GM12878 (cell line): ENCODE data around the gene PDCD2. TPM values are rescaled to one million over a fixed set of nuclear protein-coding genes. Genes with fewer than 3 reads are reported as not detected.
"Not testable (repeated sequence)": the region's sequence is repeated elsewhere in the genome, so short reads cannot be mapped to it uniquely, and the experiment has no call there.

ENCODE experiments used
- ATAC-seq: fragments of 200-7000 bp; cut with Tn5 transposase; 3 replicates; pipeline ENCODE4 v1.9.1; 2020; ENCODE audit warnings: mild to moderate bottlenecking, moderate library complexity
- BruUV-seq: library from RNA; stranded (reverse); fragments of 400-500 nt; replicated peaks from 2 replicates; lab custom pipeline; 2021; lab: Mats Ljungman, UMichigan
- CTCF ChIA-PET: fragments of 300-600 bp; sonication (Branson Sonifier 250); formaldehyde crosslinking; extraction: SDS; loops from one replicate; lab custom pipeline; 2021; ENCODE audit warnings: inconsistent platforms; lab: Yijun Ruan, JAX
- POLR2A ChIA-PET: fragments of 350-600 bp; formaldehyde crosslinking; extraction: SDS; loops from one replicate; lab custom pipeline; 2021; ENCODE audit warnings: inconsistent platforms; lab: Charles Lee
- RAD21 ChIA-PET: fragments of 300-600 bp; sonication (Branson Sonifier 250); formaldehyde crosslinking; loops from one replicate; lab custom pipeline; 2023; ENCODE audit warnings: antibody characterized with exemption; ENCODE audit not compliant: unreplicated experiment; lab: Charles Lee
- SMC1A ChIA-PET: fragments of 300-600 bp; sonication (Branson Sonifier 250); formaldehyde crosslinking; loops from one replicate; lab custom pipeline; 2023; ENCODE audit not compliant: unreplicated experiment, uncharacterized antibody; lab: Charles Lee
- DNase-seq: peaks from one replicate; pipeline ENCODE4 v3.0.0-alpha.2; 2011; ENCODE audit warnings: low read depth, low spot score
- FAIRE-seq: peaks from 3 replicates; lab custom pipeline; 2011; peaks lifted over from hg19 to GRCh38; lab: Jason Lieb, UNC
- H2AFZ ChIP-seq: 2 replicates; pipeline ENCODE4 v1.6.0; 2011; ENCODE audit warnings: low read depth, low read length, control low read depth; ENCODE audit not compliant: control insufficient read depth
- H3K27ac ChIP-seq: 2 replicates; pipeline ENCODE4 v1.5.1; 2011; ENCODE audit warnings: control low read depth; ENCODE audit not compliant: control insufficient read depth, insufficient read depth
- H3K27me3 ChIP-seq, 2 experiments: replicated peaks in 1 of 2; 2 replicates each; pipeline versions ENCODE4 v1.6.0 to v1.6.1; 2011; ENCODE audit warnings: low read length in 1 of 2; ENCODE audit not compliant: control insufficient read depth in 2 of 2, insufficient read depth in 2 of 2
- H3K36me3 ChIP-seq, 2 experiments: 2 replicates each; pipeline ENCODE4 v1.5.1; 2011; ENCODE audit warnings: low read length in 1 of 2; ENCODE audit not compliant: control insufficient read depth in 2 of 2, insufficient read depth in 2 of 2
- H3K4me1 ChIP-seq: 2 replicates; pipeline ENCODE4 v1.6.1; 2011; ENCODE audit warnings: mild to moderate bottlenecking, low read length, moderate library complexity, mixed read lengths; ENCODE audit not compliant: control insufficient read depth, insufficient read depth
- H3K4me2 ChIP-seq: 2 replicates; pipeline ENCODE4 v1.6.0; 2011; ENCODE audit warnings: control low read depth; ENCODE audit not compliant: control insufficient read depth, insufficient read depth
- H3K4me3 ChIP-seq: fragments of 200-600 bp; sonication (generic); 2 replicates; pipeline ENCODE4 v1.5.1; 2016
- H3K79me2 ChIP-seq: 2 replicates; pipeline ENCODE4 v1.6.0; 2011; ENCODE audit warnings: low read length; ENCODE audit not compliant: control insufficient read depth, insufficient read depth
- H3K9ac ChIP-seq: 2 replicates; pipeline ENCODE4 v1.8.0; 2011; ENCODE audit warnings: low read length, control low read depth, mixed read lengths; ENCODE audit not compliant: control insufficient read depth, insufficient read depth
- H3K9me3 ChIP-seq: replicated peaks from 3 replicates; pipeline ENCODE4 v1.5.1; 2011; ENCODE audit warnings: mild to moderate bottlenecking, low read length; ENCODE audit not compliant: control insufficient read depth, insufficient read depth
- H4K20me1 ChIP-seq: 2 replicates; pipeline ENCODE4 v1.6.0; 2011; ENCODE audit not compliant: control insufficient read depth, insufficient read depth
- CBFB ChIP-seq: IDR thresholded peaks from 2 replicates; pipeline ENCODE4 v1.6.1; 2016; ENCODE audit warnings: antibody characterized with exemption, low read depth
- GATAD2B ChIP-seq: fragments of 450-650 bp; conservative IDR thresholded peaks from 2 replicates; pipeline ENCODE4 v1.6.1; 2017; ENCODE audit warnings: low read depth, mild to moderate bottlenecking, moderate library complexity
- RAD21 ChIP-seq: IDR thresholded peaks from 2 replicates; pipeline ENCODE4 v1.6.1; 2011; ENCODE audit warnings: mild to moderate bottlenecking, low read depth, low read length, moderate library complexity; ENCODE audit not compliant: insufficient read depth
- RUNX3 ChIP-seq: IDR thresholded peaks from 2 replicates; pipeline ENCODE4 v1.6.1; 2012; ENCODE audit warnings: low read length, inconsistent platforms
- SMC3 ChIP-seq: IDR thresholded peaks from 2 replicates; pipeline ENCODE4 v1.6.1; 2011; ENCODE audit warnings: low read length, improper control_type of control experiment, borderline replicate concordance
- TCF12 ChIP-seq: IDR thresholded peaks from 2 replicates; pipeline ENCODE4 v1.6.1; 2011; ENCODE audit warnings: low read depth, mild to moderate bottlenecking, low read length
- YY1 ChIP-seq: IDR thresholded peaks from 2 replicates; pipeline ENCODE4 v1.6.1; 2011; ENCODE audit warnings: low read depth, mild to moderate bottlenecking, low read length
- ZNF217 ChIP-seq: fragments of 450-650 bp; IDR thresholded peaks from 2 replicates; pipeline ENCODE4 v1.6.1; 2017; ENCODE audit warnings: antibody characterized with exemption, mild to moderate bottlenecking
- WGBS: methylation state at CpG from one replicate; pipeline ENCODE4 v1.1.6; 2016; ENCODE audit warnings: low lambda C conversion rate; ENCODE audit not compliant: insufficient replicate concordance, insufficient coverage; ENCODE audit errors: missing lambda C conversion rate; 5-methylcytosine and 5-hydroxymethylcytosine counted together
- in situ Hi-C: fragments of 300-500 bp; cut with MboI; formaldehyde crosslinking; loops from 9 replicates; pipeline ENCODE4 v1.14.3; 2018; ENCODE audit warnings: mixed read lengths
- intact Hi-C: fragments of 100-400 bp; cut with micrococcal nuclease; formaldehyde crosslinking; loops from one replicate; pipeline ENCODE4 v1.14.2; 2022; ENCODE audit not compliant: unreplicated experiment
- polyA plus RNA-seq, 11 experiments: library from polyadenylated mRNA; depleted of rRNA in 4 of 11; unstranded in 6 of 11; stranded (reverse) in 5 of 11; fragments of >200 nt; fragmentation: Nextera tagmentation in 4 of 11; fragmentation: Illumina TruSeq in 1 of 11; extraction: Ambion mirVana in 4 of 11; extraction: Trizol in 1 of 11; gene quantifications; 1 replicate in 1 of 11; 2 replicates in 10 of 11; pipeline versions ENCODE4 v1.2.1 to v1.2.3, GENCODE V29; 2011 to 2016; ENCODE audit warnings: inconsistent platforms in 2 of 11, missing spikeins in 2 of 11, low read depth in 1 of 11
- total RNA-seq, 4 experiments: library from RNA; depleted of rRNA in 3 of 4; stranded (reverse); fragments of >200 nt in 3 of 4; fragmentation: Illumina TruSeq in 1 of 4; extraction: Trizol in 1 of 4; gene quantifications; 2 replicates each; pipeline versions ENCODE4 v1.2.1 to v1.2.3, GENCODE V29; 2013 to 2021
- TF ChIP-seq, protein P1 (sequence below), 3 experiments: IDR thresholded peaks in 2 of 3; conservative IDR thresholded peaks in 1 of 3; 2 replicates each; pipeline ENCODE4 v1.5.1; 2011; ENCODE audit warnings: low read depth in 3 of 3, low read length in 3 of 3, mild to moderate bottlenecking in 3 of 3, control low read depth in 2 of 3, moderate library complexity in 2 of 3, inconsistent platforms in 1 of 3, mixed read lengths in 1 of 3; ENCODE audit not compliant: control insufficient read depth in 2 of 3, insufficient read depth in 1 of 3; ENCODE audit errors: extremely low read depth in 1 of 3
- TF ChIP-seq, protein P2 (sequence below): fragments of 450-650 bp; IDR thresholded peaks from 2 replicates; pipeline ENCODE4 v1.6.1; 2017; ENCODE audit warnings: mild to moderate bottlenecking, moderate library complexity

PDCD2 gene
- total and polyA plus RNA-seq, 10 of the 15 experiments (the other 5 are each of a cell fraction or from before 2014, with no cell fraction given), result 27.4 to 154 (median 101) TPM

DNA sequence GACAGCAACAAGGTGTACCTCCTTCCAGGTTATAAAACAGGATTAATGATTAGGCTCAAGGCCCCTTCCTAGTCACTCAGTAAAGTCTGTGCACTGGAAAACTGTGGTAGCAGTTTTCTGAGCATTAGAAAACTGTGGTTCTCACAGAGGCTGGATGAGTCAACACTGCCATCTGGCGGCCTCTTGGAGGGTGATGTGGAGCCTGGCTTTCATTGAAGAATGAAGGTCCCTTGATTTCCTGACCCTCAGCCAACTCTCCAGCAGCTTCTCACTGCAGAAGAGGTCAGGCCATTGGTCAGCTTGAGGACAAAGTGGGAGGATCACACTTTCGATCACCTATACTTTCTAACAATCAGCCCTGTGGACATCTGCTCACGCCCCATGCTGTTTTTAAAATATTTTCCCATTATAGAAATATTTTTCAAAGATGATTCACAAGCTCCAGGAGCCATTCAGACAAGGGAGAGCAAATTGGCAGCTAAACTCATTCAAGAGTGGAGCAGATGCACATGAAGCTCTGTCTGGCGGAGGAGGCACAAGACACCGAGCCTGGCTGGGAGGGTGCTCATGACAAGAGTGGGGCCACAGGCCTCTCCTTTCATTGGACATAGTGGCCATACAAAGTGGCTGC is 54.5 kb downstream of the PDCD2 start:
- Histone ChIP-seq H3K9me3 (no peaks in the 10 kb centered on the region), H3K4me3 (no peak overlapping the region), H3K36me3 (peaks cover 4 to 9% of the 10 kb centered on the region in 2 experiments; a peak in 3 of 4 replicates), H4K20me1 (no peaks in the 10 kb centered on the region), H3K27ac (no peak overlapping the region), H3K79me2 (no peaks in the 10 kb centered on the region), H2AFZ (no peak overlapping the region), H3K9ac (no peak overlapping the region), H3K27me3 (no peaks in the 10 kb centered on the region), H3K4me1 (no peaks in the 10 kb centered on the region), H3K4me2 (no peak overlapping the region)
- intact Hi-C loops, result loop anchor here (1.0 to 5.0 kb wide), 2 partner anchors 699 to 1573 kb away; no protein-coding TSS in a partner anchor
- ATAC-seq, result peak; percentile 97
- POLR2A ChIA-PET, result no interaction called here
- RAD21 ChIA-PET, result interaction anchor here (0.6 to 3.1 kb wide), 6 partner anchors 9 to 740 kb away, joined by 3 to 18 read pairs (median 3); no protein-coding TSS in a partner anchor
- in situ Hi-C loops, result loop anchor here (5.0 kb wide), 1 partner anchor 1638 kb away; no protein-coding TSS in a partner anchor
- WGBS, result 56% methylated on average over 5 of the region's 5 CpGs
- FAIRE-seq, result peak; percentile 90
- SMC1A ChIA-PET, result interaction anchor here (0.6 to 4.5 kb wide), 11 partner anchors 10 to 1574 kb away, joined by 3 to 24 read pairs (median 3); partner anchors contain the start of gene TBP
- DNase-seq, result peak; percentile 4
- CTCF ChIA-PET, result interaction anchor here (0.7 to 5.5 kb wide), 26 partner anchors 10 to 1574 kb away, joined by 3 to 39 read pairs (median 4); partner anchors contain the start of genes PSMB1 and TBP
- TF ChIP-seq GATAD2B (no peak), RAD21 (peak; percentile 89), CBFB (peak; percentile 42; the same call in 1 of the 2 replicates), YY1 (0 out of 2 replicates have a peak, but pooled peaks have one; percentile 46), SMC3 (peak; percentile 89), ZNF217 (no peak), TCF12 (no peak), RUNX3 (peak; percentile 52; the same call in 1 of the 2 replicates)
- TF ChIP-seq, protein P1, sequence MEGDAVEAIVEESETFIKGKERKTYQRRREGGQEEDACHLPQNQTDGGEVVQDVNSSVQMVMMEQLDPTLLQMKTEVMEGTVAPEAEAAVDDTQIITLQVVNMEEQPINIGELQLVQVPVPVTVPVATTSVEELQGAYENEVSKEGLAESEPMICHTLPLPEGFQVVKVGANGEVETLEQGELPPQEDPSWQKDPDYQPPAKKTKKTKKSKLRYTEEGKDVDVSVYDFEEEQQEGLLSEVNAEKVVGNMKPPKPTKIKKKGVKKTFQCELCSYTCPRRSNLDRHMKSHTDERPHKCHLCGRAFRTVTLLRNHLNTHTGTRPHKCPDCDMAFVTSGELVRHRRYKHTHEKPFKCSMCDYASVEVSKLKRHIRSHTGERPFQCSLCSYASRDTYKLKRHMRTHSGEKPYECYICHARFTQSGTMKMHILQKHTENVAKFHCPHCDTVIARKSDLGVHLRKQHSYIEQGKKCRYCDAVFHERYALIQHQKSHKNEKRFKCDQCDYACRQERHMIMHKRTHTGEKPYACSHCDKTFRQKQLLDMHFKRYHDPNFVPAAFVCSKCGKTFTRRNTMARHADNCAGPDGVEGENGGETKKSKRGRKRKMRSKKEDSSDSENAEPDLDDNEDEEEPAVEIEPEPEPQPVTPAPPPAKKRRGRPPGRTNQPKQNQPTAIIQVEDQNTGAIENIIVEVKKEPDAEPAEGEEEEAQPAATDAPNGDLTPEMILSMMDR (IDR thresholded peaks at IDR 0.05 in 2 of 3, conservative IDR thresholded peaks at IDR 0.05 in 1 of 3; ENCODE audit: control insufficient read depth in 2 of 3, extremely low read depth in 1 of 3, insufficient read depth in 1 of 3, low read depth in 3 of 3, low read length in 3 of 3), result peak; percentile 84 to 94 (median 92); a peak in 5 of 6 replicates
- TF ChIP-seq, protein P2, sequence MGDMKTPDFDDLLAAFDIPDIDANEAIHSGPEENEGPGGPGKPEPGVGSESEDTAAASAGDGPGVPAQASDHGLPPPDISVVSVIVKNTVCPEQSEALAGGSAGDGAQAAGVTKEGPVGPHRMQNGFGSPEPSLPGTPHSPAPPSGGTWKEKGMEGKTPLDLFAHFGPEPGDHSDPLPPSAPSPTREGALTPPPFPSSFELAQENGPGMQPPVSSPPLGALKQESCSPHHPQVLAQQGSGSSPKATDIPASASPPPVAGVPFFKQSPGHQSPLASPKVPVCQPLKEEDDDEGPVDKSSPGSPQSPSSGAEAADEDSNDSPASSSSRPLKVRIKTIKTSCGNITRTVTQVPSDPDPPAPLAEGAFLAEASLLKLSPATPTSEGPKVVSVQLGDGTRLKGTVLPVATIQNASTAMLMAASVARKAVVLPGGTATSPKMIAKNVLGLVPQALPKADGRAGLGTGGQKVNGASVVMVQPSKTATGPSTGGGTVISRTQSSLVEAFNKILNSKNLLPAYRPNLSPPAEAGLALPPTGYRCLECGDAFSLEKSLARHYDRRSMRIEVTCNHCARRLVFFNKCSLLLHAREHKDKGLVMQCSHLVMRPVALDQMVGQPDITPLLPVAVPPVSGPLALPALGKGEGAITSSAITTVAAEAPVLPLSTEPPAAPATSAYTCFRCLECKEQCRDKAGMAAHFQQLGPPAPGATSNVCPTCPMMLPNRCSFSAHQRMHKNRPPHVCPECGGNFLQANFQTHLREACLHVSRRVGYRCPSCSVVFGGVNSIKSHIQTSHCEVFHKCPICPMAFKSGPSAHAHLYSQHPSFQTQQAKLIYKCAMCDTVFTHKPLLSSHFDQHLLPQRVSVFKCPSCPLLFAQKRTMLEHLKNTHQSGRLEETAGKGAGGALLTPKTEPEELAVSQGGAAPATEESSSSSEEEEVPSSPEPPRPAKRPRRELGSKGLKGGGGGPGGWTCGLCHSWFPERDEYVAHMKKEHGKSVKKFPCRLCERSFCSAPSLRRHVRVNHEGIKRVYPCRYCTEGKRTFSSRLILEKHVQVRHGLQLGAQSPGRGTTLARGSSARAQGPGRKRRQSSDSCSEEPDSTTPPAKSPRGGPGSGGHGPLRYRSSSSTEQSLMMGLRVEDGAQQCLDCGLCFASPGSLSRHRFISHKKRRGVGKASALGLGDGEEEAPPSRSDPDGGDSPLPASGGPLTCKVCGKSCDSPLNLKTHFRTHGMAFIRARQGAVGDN, result no peak
- BruUV-seq, result no TSS peak

DNA sequence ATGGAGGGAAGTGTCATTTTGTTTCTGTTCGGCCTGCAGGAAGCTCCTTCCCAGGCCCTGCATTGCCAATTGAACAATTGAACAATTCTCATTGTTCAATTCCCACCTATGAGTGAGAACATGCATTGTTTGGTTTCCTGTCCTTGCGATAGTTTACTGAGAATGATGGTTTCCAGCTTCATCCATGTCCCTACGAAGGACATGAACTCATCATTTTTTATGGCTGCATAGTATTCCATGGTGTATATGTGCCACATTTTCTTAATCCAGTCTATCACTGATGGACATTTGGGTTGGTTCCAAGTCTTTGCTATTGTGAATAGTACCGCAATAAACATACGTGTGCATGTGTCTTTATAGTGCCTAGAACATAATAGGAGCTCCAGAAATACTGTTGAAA is 56.4 kb downstream of the PDCD2 start:
- CTCF ChIA-PET, result interaction anchor here (2.5 to 5.5 kb wide), 5 partner anchors 8 to 738 kb away, joined by 7 to 39 read pairs (median 33); no protein-coding TSS in a partner anchor
- H2AFZ ChIP-seq, ATAC-seq, H3K36me3 ChIP-seq, H3K9ac ChIP-seq, DNase-seq, intact Hi-C loops, H3K4me2 ChIP-seq, H4K20me1 ChIP-seq, FAIRE-seq, H3K27me3 ChIP-seq, H3K27ac ChIP-seq, BruUV-seq, H3K4me3 ChIP-seq, H3K4me1 ChIP-seq, POLR2A ChIA-PET, H3K9me3 ChIP-seq, H3K79me2 ChIP-seq: not testable (repeated sequence)
- RAD21 ChIA-PET, result interaction anchor here (1.0 kb wide), 1 partner anchor 11 kb away, joined by 3 read pairs; no protein-coding TSS in a partner anchor
- WGBS, result 93% methylated on average over 5 of the region's 5 CpGs
- SMC1A ChIA-PET, result interaction anchor here (3.0 kb wide), 1 partner anchor 11 kb away, joined by 14 read pairs; no protein-coding TSS in a partner anchor
- in situ Hi-C loops, result loop anchor here (5.0 kb wide), 1 partner anchor 1636 kb away; no protein-coding TSS in a partner anchor
